Measurements from ENCODE around the gene MAP2K4.

DNA sequence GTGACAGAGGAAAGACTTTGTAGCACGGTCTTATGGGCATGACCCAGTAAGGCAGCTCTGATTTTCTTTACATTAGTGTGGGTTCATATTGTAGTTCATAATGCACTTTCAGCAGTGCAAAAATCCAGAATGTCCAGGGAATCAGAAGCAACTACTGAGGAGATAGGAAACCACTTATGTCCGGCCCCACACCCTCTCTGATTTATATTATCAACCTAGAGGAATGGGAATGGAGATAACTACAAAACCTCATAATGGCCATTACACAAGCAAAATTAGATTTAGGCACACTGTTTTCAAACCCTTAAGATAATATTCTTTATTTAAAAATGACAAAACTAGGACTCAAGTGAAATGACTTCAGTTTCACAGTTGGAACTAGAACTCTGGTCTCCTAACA, 7.9 kb downstream of the MAP2K4 start:
- TF ChIP-seq CTCF (IDR thresholded peaks at IDR 0.05; ENCODE audit: poor library complexity) (no peak), EZH2 (IDR thresholded peaks at IDR 0.05; ENCODE audit: borderline replicate concordance) (no peak), EZH2phosphoT487 (IDR thresholded peaks at IDR 0.05; ENCODE audit: low read depth, severe bottlenecking, unreplicated experiment) (no peak)
